Spleen (tissue), 7 donors: ENCODE data around the gene RADIL.

Experiments used
- POLR2AphosphoS5 ChIP-seq, 3 donors: sonication (generic); formaldehyde crosslinking; IDR thresholded peaks; one replicate each; pipeline ENCODE4 v1.5.1; 2017; ENCODE audit warnings: antibody characterized with exemption in 3 of 3
- TF ChIP-seq, protein P1 (sequence below), 11 experiments: fragments of 200-600 bp in 7 of 11; fragments of 450-650 bp in 4 of 11; sonication (generic) in 4 of 11; IDR thresholded peaks in 8 of 11; conservative IDR thresholded peaks in 3 of 11; 1 replicate in 7 of 11; 2 replicates in 4 of 11; pipeline versions ENCODE4 v1.4.0 to v1.8.0; 2016 to 2021; ENCODE audit warnings: antibody characterized with exemption in 11 of 11, inconsistent platforms in 4 of 11, mild to moderate bottlenecking in 1 of 11
- donor health status: DM: no; HTN: no; CAD: no; lungs with moderate emphysema.
- donor health status: DM: no; HTN: no; CAD: no.
- donor health status: DM: no; HTN: no; CAD: no.

DNA sequence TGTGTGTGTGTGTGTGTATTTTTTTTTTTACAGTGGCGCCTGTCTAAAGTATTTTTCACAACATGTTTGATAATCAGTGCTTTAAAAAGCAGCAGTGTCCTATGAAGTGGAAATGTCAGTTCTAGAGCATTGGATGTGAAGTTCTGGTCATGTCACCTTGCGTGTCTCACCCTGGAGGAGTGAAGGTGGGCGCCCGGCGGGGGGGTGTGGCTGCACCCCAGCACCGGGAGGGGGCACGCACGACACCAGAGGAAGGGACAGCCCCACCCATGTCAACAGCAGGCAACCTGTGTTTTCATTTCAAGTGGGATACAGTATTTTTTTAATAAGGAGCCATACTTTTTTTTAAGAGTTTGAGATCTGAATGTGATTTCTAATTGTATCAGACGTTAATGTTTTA, 112.6 kb downstream of the RADIL start:
- TF ChIP-seq POLR2AphosphoS5 (IDR thresholded peaks at IDR 0.05) = no peak
- TF ChIP-seq, protein P1, sequence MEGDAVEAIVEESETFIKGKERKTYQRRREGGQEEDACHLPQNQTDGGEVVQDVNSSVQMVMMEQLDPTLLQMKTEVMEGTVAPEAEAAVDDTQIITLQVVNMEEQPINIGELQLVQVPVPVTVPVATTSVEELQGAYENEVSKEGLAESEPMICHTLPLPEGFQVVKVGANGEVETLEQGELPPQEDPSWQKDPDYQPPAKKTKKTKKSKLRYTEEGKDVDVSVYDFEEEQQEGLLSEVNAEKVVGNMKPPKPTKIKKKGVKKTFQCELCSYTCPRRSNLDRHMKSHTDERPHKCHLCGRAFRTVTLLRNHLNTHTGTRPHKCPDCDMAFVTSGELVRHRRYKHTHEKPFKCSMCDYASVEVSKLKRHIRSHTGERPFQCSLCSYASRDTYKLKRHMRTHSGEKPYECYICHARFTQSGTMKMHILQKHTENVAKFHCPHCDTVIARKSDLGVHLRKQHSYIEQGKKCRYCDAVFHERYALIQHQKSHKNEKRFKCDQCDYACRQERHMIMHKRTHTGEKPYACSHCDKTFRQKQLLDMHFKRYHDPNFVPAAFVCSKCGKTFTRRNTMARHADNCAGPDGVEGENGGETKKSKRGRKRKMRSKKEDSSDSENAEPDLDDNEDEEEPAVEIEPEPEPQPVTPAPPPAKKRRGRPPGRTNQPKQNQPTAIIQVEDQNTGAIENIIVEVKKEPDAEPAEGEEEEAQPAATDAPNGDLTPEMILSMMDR (IDR thresholded peaks at IDR 0.05 in 8 of 11, conservative IDR thresholded peaks at IDR 0.05 in 3 of 11) = no peak
